Liver (tissue), 9 donors: ENCODE data around the gene BCAS4. TPM values are rescaled to one million over a fixed set of nuclear protein-coding genes. Genes with fewer than 3 reads are reported as not detected.

Experiments
- DNase-seq: peaks from one replicate; pipeline ENCODE4 v3.0.0-alpha.2; 2017; ENCODE audit warnings: low spot score
- H3K27ac ChIP-seq, 2 donors: one replicate each; pipeline ENCODE4 v1.7.0; 2013; ENCODE audit warnings: inconsistent platforms in 2 of 2, low read length in 2 of 2, control low read depth in 1 of 2, low read depth in 1 of 2, mild to moderate bottlenecking in 1 of 2
- H3K27me3 ChIP-seq, 4 donors: one replicate each; pipeline versions ENCODE4 v1.6.1 to v1.7.0; 2013; ENCODE audit warnings: low read length in 3 of 4, inconsistent platforms in 1 of 4, mild to moderate bottlenecking in 1 of 4, moderate library complexity in 1 of 4; ENCODE audit not compliant: control insufficient read depth in 4 of 4, insufficient read depth in 4 of 4
- H3K36me3 ChIP-seq, 4 donors: one replicate each; pipeline versions ENCODE4 v1.6.1 to v1.7.0; 2013; ENCODE audit warnings: low read length in 3 of 4, mild to moderate bottlenecking in 3 of 4, low read depth in 1 of 4, moderate library complexity in 1 of 4; ENCODE audit not compliant: control insufficient read depth in 4 of 4, insufficient read depth in 3 of 4
- H3K4me1 ChIP-seq, 4 donors: one replicate each; pipeline versions ENCODE4 v1.6.1 to v1.7.0; 2013; ENCODE audit warnings: low read length in 3 of 4, mild to moderate bottlenecking in 3 of 4, moderate library complexity in 1 of 4; ENCODE audit not compliant: control insufficient read depth in 4 of 4, insufficient read depth in 4 of 4
- H3K4me3 ChIP-seq, 3 donors: one replicate each; pipeline versions ENCODE4 v1.6.1 to v1.7.0; 2013; ENCODE audit warnings: low read length in 3 of 3, control low read depth in 1 of 3, low read depth in 1 of 3, mild to moderate bottlenecking in 1 of 3
- H3K9ac ChIP-seq, 2 donors: one replicate each; pipeline ENCODE4 v1.7.0; 2013; ENCODE audit warnings: low read length in 2 of 2, mild to moderate bottlenecking in 2 of 2, moderate library complexity in 2 of 2, control low read depth in 1 of 2, low read depth in 1 of 2
- H3K9me3 ChIP-seq, 4 donors: one replicate each; pipeline versions ENCODE4 v1.6.1 to v1.7.0; 2013; ENCODE audit warnings: low read length in 3 of 4; ENCODE audit not compliant: control insufficient read depth in 4 of 4
- CTCF ChIP-seq: fragments of 150-350 bp; IDR thresholded peaks from 2 replicates; pipeline ENCODE4 v1.5.1; 2017; ENCODE audit warnings: improper control_type of control experiment, low read depth, low read length; ENCODE audit not compliant: missing input control
- EGR1 ChIP-seq, 2 donors: IDR thresholded peaks; 2 replicates each; pipeline ENCODE4 v1.6.1; 2016 to 2018; ENCODE audit warnings: antibody characterized with exemption in 2 of 2, low read depth in 2 of 2
- FOXA1 ChIP-seq: IDR thresholded peaks from 2 replicates; pipeline ENCODE4 v1.6.1; 2016; ENCODE audit warnings: antibody characterized with exemption
- FOXA2 ChIP-seq: IDR thresholded peaks from 2 replicates; pipeline ENCODE4 v1.6.1; 2016; ENCODE audit warnings: antibody characterized with exemption
- GABPA ChIP-seq, 2 donors: IDR thresholded peaks in 1 of 2; conservative IDR thresholded peaks in 1 of 2; 2 replicates each; pipeline ENCODE4 v1.6.1; 2016; ENCODE audit warnings: antibody characterized with exemption in 2 of 2, mild to moderate bottlenecking in 1 of 2, moderate library complexity in 1 of 2
- HNF4A ChIP-seq, 2 donors: conservative IDR thresholded peaks; 2 replicates each; pipeline ENCODE4 v1.6.1; 2016; ENCODE audit warnings: antibody characterized with exemption in 2 of 2, mild to moderate bottlenecking in 2 of 2
- HNF4G ChIP-seq: IDR thresholded peaks from 2 replicates; pipeline ENCODE4 v1.6.1; 2016; ENCODE audit warnings: antibody characterized with exemption
- JUND ChIP-seq, 2 donors: IDR thresholded peaks; 2 replicates each; pipeline ENCODE4 v1.6.1; 2016; ENCODE audit warnings: antibody characterized with exemption in 2 of 2
- NR2F2 ChIP-seq: IDR thresholded peaks from 2 replicates; pipeline ENCODE4 v1.6.1; 2016; ENCODE audit warnings: antibody characterized with exemption
- RAD21 ChIP-seq, 2 donors: IDR thresholded peaks; 2 replicates each; pipeline ENCODE4 v1.6.1; 2016; ENCODE audit warnings: antibody characterized with exemption in 2 of 2, mild to moderate bottlenecking in 2 of 2
- REST ChIP-seq: IDR thresholded peaks from 2 replicates; pipeline ENCODE4 v1.6.1; 2016; ENCODE audit warnings: antibody characterized with exemption, mild to moderate bottlenecking
- RXRA ChIP-seq, 2 donors: IDR thresholded peaks; 2 replicates each; pipeline ENCODE4 v1.6.1; 2017 to 2018; ENCODE audit warnings: antibody characterized with exemption in 2 of 2, mild to moderate bottlenecking in 1 of 2
- SP1 ChIP-seq: IDR thresholded peaks from 2 replicates; pipeline ENCODE4 v1.6.1; 2018; ENCODE audit warnings: antibody characterized with exemption, mild to moderate bottlenecking
- YY1 ChIP-seq: IDR thresholded peaks from 2 replicates; pipeline ENCODE4 v1.6.1; 2016; ENCODE audit warnings: antibody characterized with exemption, mild to moderate bottlenecking
- whole genome bisulfite sequencing: extraction: QIAGEN DNeasy Blood & Tissue Kit; methylation state at CpG from one replicate; pipeline ENCODE4 v1.1.7; 2013; 5-methylcytosine and 5-hydroxymethylcytosine counted together
- polyA plus RNA-seq, 2 donors: library from polyadenylated mRNA; stranded (reverse) in 1 of 2; unstranded in 1 of 2; fragments of 200-250 nt in 1 of 2; fragments of >200 nt in 1 of 2; fragmentation: Nextera tagmentation in 1 of 2; extraction: Ambion mirVana in 1 of 2; gene quantifications; one replicate each; pipeline versions ENCODE4 v1.2.1 to v1.2.3, GENCODE V29; 2013 to 2015
- total RNA-seq, 2 donors: library from RNA; depleted of rRNA; stranded (reverse); fragments of >200 nt; gene quantifications; one replicate each; pipeline ENCODE4 v1.2.3, GENCODE V29; 2014
- TF ChIP-seq, protein P1 (sequence below): IDR thresholded peaks from 2 replicates; pipeline ENCODE4 v1.6.1; 2016; ENCODE audit warnings: antibody characterized with exemption
- TF ChIP-seq, protein P2 (sequence below): IDR thresholded peaks from 2 replicates; pipeline ENCODE4 v1.6.1; 2016; ENCODE audit warnings: antibody characterized with exemption
- TF ChIP-seq, protein P3 (sequence below): IDR thresholded peaks from 2 replicates; pipeline ENCODE4 v1.6.1; 2016; ENCODE audit warnings: antibody characterized with exemption
- donor health status: healthy.
- donor health status: healthy.
- donor health status: healthy.
- donor health status: healthy.
- donor health status: healthy.

The BCAS4 gene
- total and polyA plus RNA-seq, 4 donors, result 0.25 to 0.50 (median 0.47) TPM

GRCh38 chr20:50911030-50911429 lies 116.2 kb downstream of the BCAS4 start:
- Histone ChIP-seq H3K9ac (no peak overlapping the region), H3K36me3 (peaks cover 0 to 2% (median 0%) of the 10 kb centered on the region in 4 donors), H3K9me3 (no peaks in the 10 kb centered on the region), H3K4me3 (no peak overlapping the region), H3K27ac (no peak overlapping the region), H3K27me3 (no peaks in the 10 kb centered on the region), H3K4me1 (peaks cover 2 to 6% (median 4%) of the 10 kb centered on the region in 4 donors)
- TF ChIP-seq HNF4A (conservative IDR thresholded peaks at IDR 0.05) (no peak), YY1 (no peak), NR2F2 (no peak), SP1 (no peak), RXRA (IDR thresholded peaks at IDR 0.05) (no peak), FOXA2 (no peak), FOXA1 (no peak), REST (no peak), EGR1 (IDR thresholded peaks at IDR 0.05; ENCODE audit: low read depth in 2 of 2) (no peak), CTCF (no peak), JUND (IDR thresholded peaks at IDR 0.05) (no peak), HNF4G (no peak), GABPA (IDR thresholded peaks at IDR 0.05 in 1 of 2, conservative IDR thresholded peaks at IDR 0.05 in 1 of 2) (no peak)
- TF ChIP-seq, protein P1, sequence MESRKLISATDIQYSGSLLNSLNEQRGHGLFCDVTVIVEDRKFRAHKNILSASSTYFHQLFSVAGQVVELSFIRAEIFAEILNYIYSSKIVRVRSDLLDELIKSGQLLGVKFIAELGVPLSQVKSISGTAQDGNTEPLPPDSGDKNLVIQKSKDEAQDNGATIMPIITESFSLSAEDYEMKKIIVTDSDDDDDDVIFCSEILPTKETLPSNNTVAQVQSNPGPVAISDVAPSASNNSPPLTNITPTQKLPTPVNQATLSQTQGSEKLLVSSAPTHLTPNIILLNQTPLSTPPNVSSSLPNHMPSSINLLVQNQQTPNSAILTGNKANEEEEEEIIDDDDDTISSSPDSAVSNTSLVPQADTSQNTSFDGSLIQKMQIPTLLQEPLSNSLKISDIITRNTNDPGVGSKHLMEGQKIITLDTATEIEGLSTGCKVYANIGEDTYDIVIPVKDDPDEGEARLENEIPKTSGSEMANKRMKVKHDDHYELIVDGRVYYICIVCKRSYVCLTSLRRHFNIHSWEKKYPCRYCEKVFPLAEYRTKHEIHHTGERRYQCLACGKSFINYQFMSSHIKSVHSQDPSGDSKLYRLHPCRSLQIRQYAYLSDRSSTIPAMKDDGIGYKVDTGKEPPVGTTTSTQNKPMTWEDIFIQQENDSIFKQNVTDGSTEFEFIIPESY, result no peak
- 86% methylated on average over 3 of the region's 3 CpGs for WGBS
- no peak for DNase-seq

GRCh38 chr20:50911716-50912115 lies 116.9 kb downstream of the BCAS4 start:
- no peak for DNase-seq
- peaks cover 0 to 2% (median 0%) of the 10 kb centered on the region in 4 donors for H3K36me3 ChIP-seq
- peaks cover 4 to 9% (median 8%) of the 10 kb centered on the region in 4 donors for H3K4me1 ChIP-seq
- H3K27me3 ChIP-seq, result no peaks in the 10 kb centered on the region
- TF ChIP-seq, protein P2, sequence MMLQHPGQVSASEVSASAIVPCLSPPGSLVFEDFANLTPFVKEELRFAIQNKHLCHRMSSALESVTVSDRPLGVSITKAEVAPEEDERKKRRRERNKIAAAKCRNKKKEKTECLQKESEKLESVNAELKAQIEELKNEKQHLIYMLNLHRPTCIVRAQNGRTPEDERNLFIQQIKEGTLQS, result no peak
- no peak for TF ChIP-seq FOXA2
- no peak for TF ChIP-seq HNF4G
- no peak for TF ChIP-seq SP1
- TF ChIP-seq CTCF, result no peak
- TF ChIP-seq JUND (IDR thresholded peaks at IDR 0.05), result no peak
- no peak for TF ChIP-seq NR2F2
- TF ChIP-seq FOXA1, result no peak
- TF ChIP-seq EGR1 (IDR thresholded peaks at IDR 0.05; ENCODE audit: low read depth in 2 of 2), result no peak
- TF ChIP-seq RXRA (IDR thresholded peaks at IDR 0.05), result no peak
- TF ChIP-seq YY1, result no peak
- TF ChIP-seq HNF4A (conservative IDR thresholded peaks at IDR 0.05), result no peak
- TF ChIP-seq, protein P3, sequence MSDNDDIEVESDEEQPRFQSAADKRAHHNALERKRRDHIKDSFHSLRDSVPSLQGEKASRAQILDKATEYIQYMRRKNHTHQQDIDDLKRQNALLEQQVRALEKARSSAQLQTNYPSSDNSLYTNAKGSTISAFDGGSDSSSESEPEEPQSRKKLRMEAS, result no peak
- TF ChIP-seq GABPA (IDR thresholded peaks at IDR 0.05 in 1 of 2, conservative IDR thresholded peaks at IDR 0.05 in 1 of 2), result no peak
- TF ChIP-seq, protein P1, result no peak
- no peak for TF ChIP-seq RAD21 (IDR thresholded peaks at IDR 0.05)
- no peak overlapping the region for H3K9ac ChIP-seq
- 35% methylated on average over 1 of the region's 1 CpG for WGBS
- H3K9me3 ChIP-seq, result no peaks in the 10 kb centered on the region
- H3K4me3 ChIP-seq, result no peak overlapping the region
- H3K27ac ChIP-seq, result no peak overlapping the region
